ENCODE results near the gene SYTL5.

The SYTL5 gene

GRCh38 chrX:38082309-38082708 is 76.0 kb downstream of the SYTL5 start:
- DNase-seq = no peak
- H3K9me3 Mint-ChIP-seq = peaks cover 22% of the 10 kb centered on the region
- H3K4me3 Mint-ChIP-seq = no peak overlapping the region
- H3K27ac Mint-ChIP-seq = no peak overlapping the region
- H3K4me1 Mint-ChIP-seq = no peaks in the 10 kb centered on the region
- no peaks in the 10 kb centered on the region for H3K36me3 Mint-ChIP-seq (ENCODE audit: low read depth)
- no peak for TF ChIP-seq CTCF (IDR thresholded peaks at IDR 0.05)
- no peaks in the 10 kb centered on the region for H3K27me3 Mint-ChIP-seq (ENCODE audit: low read depth, poor library complexity)

GRCh38 chrX:38085813-38086212 is 79.5 kb downstream of the SYTL5 start:
- H3K9me3 Mint-ChIP-seq = peaks cover 17% of the 10 kb centered on the region
- no peaks in the 10 kb centered on the region for H3K4me1 Mint-ChIP-seq
- no peak for DNase-seq
- H3K4me3 Mint-ChIP-seq = no peak overlapping the region
- H3K36me3 Mint-ChIP-seq (ENCODE audit: low read depth) = no peaks in the 10 kb centered on the region
- no peak overlapping the region for H3K27ac Mint-ChIP-seq
- no peak for TF ChIP-seq CTCF (IDR thresholded peaks at IDR 0.05)
- no peaks in the 10 kb centered on the region for H3K27me3 Mint-ChIP-seq (ENCODE audit: low read depth, poor library complexity)

GRCh38 chrX:38086451-38087215 is 80.3 kb downstream of the SYTL5 start:
- Mint-ChIP-seq H3K4me3 (no peak overlapping the region), H3K27me3 (ENCODE audit: low read depth, poor library complexity) (no peaks in the 10 kb centered on the region), H3K27ac (no peak overlapping the region), H3K36me3 (ENCODE audit: low read depth) (no peaks in the 10 kb centered on the region), H3K9me3 (peaks cover 17% of the 10 kb centered on the region), H3K4me1 (no peaks in the 10 kb centered on the region)
- no peak for TF ChIP-seq CTCF (IDR thresholded peaks at IDR 0.05)
- DNase-seq = no peak

- no peak overlapping the region for H3K27ac Mint-ChIP-seq
- no peak for TF ChIP-seq CTCF (IDR thresholded peaks at IDR 0.05)
- no peaks in the 10 kb centered on the region for H3K27me3 Mint-ChIP-seq (ENCODE audit: low read depth, poor library complexity)
- peaks cover 13% of the 10 kb centered on the region for H3K9me3 Mint-ChIP-seq
- H3K4me3 Mint-ChIP-seq = no peak overlapping the region
- no peak for DNase-seq
- H3K36me3 Mint-ChIP-seq (ENCODE audit: low read depth) = no peaks in the 10 kb centered on the region
- H3K4me1 Mint-ChIP-seq = no peaks in the 10 kb centered on the region
Observed at GRCh38 chrX:38087594-38087993, 81.2 kb downstream of the SYTL5 start.

- Mint-ChIP-seq H3K36me3 (ENCODE audit: low read depth) (no peaks in the 10 kb centered on the region), H3K4me3 (no peak overlapping the region), H3K27me3 (ENCODE audit: low read depth, poor library complexity) (no peaks in the 10 kb centered on the region), H3K27ac (no peak overlapping the region), H3K9me3 (peaks cover 13% of the 10 kb centered on the region), H3K4me1 (no peaks in the 10 kb centered on the region)
- no peak for DNase-seq
- no peak for TF ChIP-seq CTCF (IDR thresholded peaks at IDR 0.05)
Observed at GRCh38 chrX:38089173-38089982, 83.0 kb downstream of the SYTL5 start.
